Dendritic cell treated with granulocyte-macrophage colony-stimulating factor and Interleukin-4, amounts not matched to agents 40 ng/mL and 50 ng/mL, for 4 days (primary cell): Measurements from ENCODE around the gene RMDN2.
A peak's percentile ranks its signal among the peaks of the same experiment; 100 is the strongest.

Source experiments
- H3K27ac Mint-ChIP-seq: one replicate; pipeline ENCODE4 v1.8.0; 2022; ENCODE audit warnings: mild to moderate bottlenecking, mixed read lengths
- H3K27me3 Mint-ChIP-seq: one replicate; pipeline ENCODE4 v1.8.0; 2022; ENCODE audit warnings: mild to moderate bottlenecking, mixed read lengths
- H3K36me3 Mint-ChIP-seq: one replicate; pipeline ENCODE4 v1.8.0; 2022; ENCODE audit warnings: low read depth, mixed read lengths
- H3K4me1 Mint-ChIP-seq: one replicate; pipeline ENCODE4 v1.8.0; 2022; ENCODE audit warnings: low read depth, mixed read lengths
- H3K4me3 Mint-ChIP-seq: one replicate; pipeline ENCODE4 v1.8.0; 2022; ENCODE audit warnings: mild to moderate bottlenecking, moderate library complexity, mixed read lengths
- H3K9me3 Mint-ChIP-seq: one replicate; pipeline ENCODE4 v1.8.0; 2022; ENCODE audit warnings: mixed read lengths
- intact Hi-C: fragments of 100-400 bp; cut with micrococcal nuclease; formaldehyde crosslinking; loops from one replicate; pipeline ENCODE4 v1.15.0; 2022

The RMDN2 gene

GRCh38 chr2:38035968-38036367 lies 110.9 kb downstream of the RMDN2 start:
- peaks cover 23% of the 10 kb centered on the region for H3K4me1 Mint-ChIP-seq
- H3K27me3 Mint-ChIP-seq = peaks cover 63% of the 10 kb centered on the region
- no peaks in the 10 kb centered on the region for H3K9me3 Mint-ChIP-seq
- intact Hi-C loops = loop anchor here (5.0 kb wide), 1 partner anchor 34 kb away; no protein-coding TSS in a partner anchor
- H3K27ac Mint-ChIP-seq = no peak overlapping the region
- no peak overlapping the region for H3K4me3 Mint-ChIP-seq
- H3K36me3 Mint-ChIP-seq = no peaks in the 10 kb centered on the region

DNA sequence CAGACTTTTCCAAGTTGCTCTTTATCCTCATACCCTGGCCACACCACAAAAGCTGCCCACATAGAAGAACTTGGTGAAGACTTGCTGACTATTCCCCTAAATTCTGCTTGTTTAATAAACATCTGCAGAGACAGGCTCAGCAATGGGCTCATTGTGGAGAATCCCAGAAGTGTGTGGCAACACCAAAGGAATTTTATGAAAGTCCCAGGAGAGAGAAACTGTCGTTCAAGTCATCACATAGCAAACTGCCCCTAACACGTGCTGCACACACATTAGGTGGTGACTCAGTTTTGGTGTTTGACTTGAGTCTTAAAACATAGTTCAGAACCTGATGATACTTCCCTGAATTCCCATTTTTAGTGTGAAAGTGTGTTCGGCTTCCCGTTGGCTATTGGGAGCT lies 112.2 kb downstream of the RMDN2 start:
- intact Hi-C loops = loop anchor here (5.0 kb wide), 1 partner anchor 35 kb away; no protein-coding TSS in a partner anchor
- Mint-ChIP-seq H3K4me3 (no peak overlapping the region), H3K9me3 (no peaks in the 10 kb centered on the region), H3K27me3 (peaks cover 56% of the 10 kb centered on the region), H3K36me3 (no peaks in the 10 kb centered on the region), H3K27ac (no peak overlapping the region), H3K4me1 (peaks cover 23% of the 10 kb centered on the region)

- Mint-ChIP-seq H3K36me3 (no peaks in the 10 kb centered on the region), H3K27me3 (peaks cover 52% of the 10 kb centered on the region), H3K27ac (peak overlapping the region; percentile 28), H3K4me1 (peaks cover 23% of the 10 kb centered on the region), H3K4me3 (peak overlapping the region; percentile 71), H3K9me3 (no peaks in the 10 kb centered on the region)
- intact Hi-C loops = loop anchor here (5.0 kb wide), 1 partner anchor 36 kb away; no protein-coding TSS in a partner anchor
These were observed 112.9 kb downstream of the RMDN2 start for GRCh38 chr2:38037757-38038621.

DNA sequence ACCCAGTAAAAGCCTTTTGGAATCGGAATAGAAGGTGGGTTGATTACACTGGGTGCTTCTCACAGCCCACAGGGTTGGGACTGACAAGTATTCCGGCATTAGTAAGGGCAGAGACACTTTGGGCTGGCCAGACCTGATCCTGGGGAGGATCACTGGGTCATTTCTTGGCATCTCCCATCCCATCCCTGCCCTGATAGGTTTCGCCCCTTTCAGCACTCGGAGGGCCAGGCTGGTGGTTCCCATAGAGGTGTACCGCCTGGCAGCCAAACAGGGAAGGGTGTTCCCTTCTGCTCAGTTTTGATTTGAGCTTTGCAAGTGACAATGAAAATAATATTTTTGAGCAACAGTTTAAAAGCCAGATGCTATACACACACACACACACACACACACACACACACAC lies 113.6 kb downstream of the RMDN2 start:
- Mint-ChIP-seq H3K27me3 (peaks cover 52% of the 10 kb centered on the region), H3K9me3 (no peaks in the 10 kb centered on the region), H3K27ac (no peak overlapping the region), H3K36me3 (no peaks in the 10 kb centered on the region), H3K4me1 (peaks cover 23% of the 10 kb centered on the region), H3K4me3 (peak overlapping the region; percentile 71)
- intact Hi-C loops = loop anchor here (5.0 kb wide), 1 partner anchor 36 kb away; no protein-coding TSS in a partner anchor

- H3K27ac Mint-ChIP-seq = no peak overlapping the region
- H3K27me3 Mint-ChIP-seq = peaks cover 50% of the 10 kb centered on the region
- no peak overlapping the region for H3K4me3 Mint-ChIP-seq
- H3K4me1 Mint-ChIP-seq = peaks cover 23% of the 10 kb centered on the region
- no peaks in the 10 kb centered on the region for H3K36me3 Mint-ChIP-seq
- intact Hi-C loops = loop anchor here (5.0 kb wide), 1 partner anchor 37 kb away; no protein-coding TSS in a partner anchor
- H3K9me3 Mint-ChIP-seq = no peaks in the 10 kb centered on the region
These were observed 114.2 kb downstream of the RMDN2 start for GRCh38 chr2:38039121-38039910.

- H3K9me3 Mint-ChIP-seq = no peaks in the 10 kb centered on the region
- H3K27ac Mint-ChIP-seq = no peak overlapping the region
- H3K4me3 Mint-ChIP-seq = no peak overlapping the region
- intact Hi-C loops = no loop called here
- no peaks in the 10 kb centered on the region for H3K4me1 Mint-ChIP-seq
- H3K36me3 Mint-ChIP-seq = no peaks in the 10 kb centered on the region
- H3K27me3 Mint-ChIP-seq = peaks cover 20% of the 10 kb centered on the region
These were observed 120.7 kb downstream of the RMDN2 start for GRCh38 chr2:38045811-38046210.

- intact Hi-C loops = no loop called here
- Mint-ChIP-seq H3K27me3 (peaks cover 14% of the 10 kb centered on the region), H3K36me3 (peaks cover under 1% of the 10 kb centered on the region), H3K4me1 (peaks cover 12% of the 10 kb centered on the region), H3K4me3 (no peak overlapping the region), H3K27ac (no peak overlapping the region), H3K9me3 (no peaks in the 10 kb centered on the region)
These were observed 131.1 kb downstream of the RMDN2 start for GRCh38 chr2:38056216-38056615.

DNA sequence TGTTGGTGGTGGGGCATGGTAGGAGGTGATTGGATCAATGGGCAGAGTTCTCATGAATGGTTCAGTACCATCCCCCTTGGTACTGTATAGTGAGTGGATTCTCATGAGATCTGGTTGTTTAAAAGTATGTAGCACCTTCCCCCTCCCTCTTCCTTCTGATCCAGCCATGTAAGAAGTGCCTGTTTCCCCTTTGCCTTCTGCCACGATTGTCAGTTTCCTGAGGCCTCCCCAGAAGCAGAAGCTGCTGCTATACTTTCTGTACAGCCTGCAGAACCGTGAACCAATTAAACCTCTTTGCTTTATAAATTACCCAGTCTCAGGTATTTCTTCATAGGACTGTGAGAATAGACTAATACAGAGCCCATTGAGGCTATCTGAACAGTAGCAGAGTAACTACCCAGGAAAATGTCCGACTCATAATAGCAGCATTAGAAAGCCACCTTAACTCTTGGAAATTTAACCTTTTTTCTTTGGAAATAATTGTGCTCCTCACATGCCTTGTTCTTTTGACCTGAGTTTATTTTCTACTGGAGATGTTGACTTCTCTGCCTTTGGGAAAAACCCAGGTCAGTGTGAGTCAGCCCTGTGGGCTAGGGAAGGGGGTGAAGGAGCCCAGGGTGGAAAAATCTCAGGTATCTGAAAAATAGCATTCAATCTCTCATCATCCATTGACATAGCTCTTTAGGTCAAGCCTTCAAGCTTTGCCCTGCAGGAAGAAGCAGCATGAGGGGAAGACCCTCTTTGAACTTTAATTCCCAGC lies 132.7 kb downstream of the RMDN2 start:
- H3K4me3 Mint-ChIP-seq = no peak overlapping the region
- H3K27ac Mint-ChIP-seq = no peak overlapping the region
- peaks cover 17% of the 10 kb centered on the region for H3K36me3 Mint-ChIP-seq
- H3K9me3 Mint-ChIP-seq = no peaks in the 10 kb centered on the region
- H3K4me1 Mint-ChIP-seq = peaks cover 20% of the 10 kb centered on the region
- H3K27me3 Mint-ChIP-seq = peaks cover 8% of the 10 kb centered on the region
- intact Hi-C loops = no loop called here

GRCh38 chr2:38060236-38061018 lies 135.3 kb downstream of the RMDN2 start:
- Mint-ChIP-seq H3K36me3 (peaks cover 41% of the 10 kb centered on the region), H3K4me1 (peaks cover 34% of the 10 kb centered on the region), H3K27me3 (peaks cover 3% of the 10 kb centered on the region), H3K9me3 (no peaks in the 10 kb centered on the region), H3K4me3 (no peak overlapping the region), H3K27ac (no peak overlapping the region)
- intact Hi-C loops = no loop called here

GRCh38 chr2:38064801-38065501 lies 139.9 kb downstream of the RMDN2 start:
- H3K36me3 Mint-ChIP-seq = peaks cover 79% of the 10 kb centered on the region
- H3K27ac Mint-ChIP-seq = peak overlapping the region; percentile 35
- H3K4me1 Mint-ChIP-seq = peaks cover 52% of the 10 kb centered on the region
- H3K27me3 Mint-ChIP-seq = no peaks in the 10 kb centered on the region
- no peaks in the 10 kb centered on the region for H3K9me3 Mint-ChIP-seq
- intact Hi-C loops = no loop called here
- H3K4me3 Mint-ChIP-seq = no peak overlapping the region

DNA sequence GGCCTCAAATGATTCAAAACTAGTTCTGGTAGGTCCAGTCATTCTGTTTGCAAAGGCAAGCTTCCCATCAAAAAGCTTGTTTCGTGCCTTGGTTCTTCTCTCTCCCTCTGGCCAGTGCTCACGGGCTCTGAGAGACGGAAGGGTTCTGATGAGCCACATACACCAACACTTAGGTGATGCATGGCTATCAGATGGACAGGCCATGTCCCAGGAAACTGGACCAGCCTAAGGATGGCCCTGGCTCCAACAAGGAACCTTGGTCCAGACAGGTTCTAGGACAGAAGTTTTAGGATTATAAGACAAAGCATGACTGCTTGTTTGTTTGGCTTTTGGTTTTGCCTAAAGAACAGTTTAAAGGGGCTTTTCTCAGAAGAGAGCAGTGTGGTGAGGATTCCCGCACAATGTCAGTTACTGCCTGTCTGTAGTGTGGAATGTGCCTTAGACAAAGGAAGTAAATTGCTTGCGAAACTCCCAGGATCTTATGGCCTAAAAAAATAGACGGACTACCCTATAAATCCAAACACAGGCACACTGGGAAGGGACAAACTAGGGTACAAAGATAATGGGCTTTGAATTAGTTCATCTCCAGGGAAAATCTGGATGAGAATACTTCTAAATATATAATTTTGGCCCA lies 140.5 kb downstream of the RMDN2 start:
- Mint-ChIP-seq H3K36me3 (peaks cover 86% of the 10 kb centered on the region), H3K4me1 (peaks cover 59% of the 10 kb centered on the region), H3K27me3 (no peaks in the 10 kb centered on the region), H3K9me3 (no peaks in the 10 kb centered on the region), H3K4me3 (no peak overlapping the region), H3K27ac (no peak overlapping the region)
- intact Hi-C loops = no loop called here

GRCh38 chr2:38066421-38067115 lies 141.5 kb downstream of the RMDN2 start:
- Mint-ChIP-seq H3K4me1 (peaks cover 65% of the 10 kb centered on the region), H3K4me3 (no peak overlapping the region), H3K9me3 (no peaks in the 10 kb centered on the region), H3K27ac (no peak overlapping the region), H3K36me3 (peaks cover 89% of the 10 kb centered on the region), H3K27me3 (no peaks in the 10 kb centered on the region)
- intact Hi-C loops = no loop called here
